BJ (cell line): ENCODE measurements around the gene CRYBA4. TPM values are rescaled to one million over a fixed set of nuclear protein-coding genes. Genes with fewer than 3 reads are reported as not detected.

ENCODE experiments used
- CTCF ChIA-PET: fragments of 350-600 bp; formaldehyde crosslinking; extraction: SDS; loops from one replicate; lab custom pipeline; 2021; ENCODE audit warnings: antibody characterized with exemption, inconsistent platforms; lab: Yijun Ruan, JAX
- POLR2A ChIA-PET: fragments of 300-600 bp; sonication (Branson Sonifier 250); formaldehyde crosslinking; extraction: SDS; loops from one replicate; lab custom pipeline; 2021; ENCODE audit warnings: antibody characterized with exemption; lab: Charles Lee
- DNase-seq: peaks from one replicate; pipeline ENCODE4 v3.0.0-alpha.2; 2011; ENCODE audit warnings: low read depth
- H3K27me3 ChIP-seq: 2 replicates; pipeline ENCODE4 v1.6.0; 2011; ENCODE audit warnings: low read length; ENCODE audit not compliant: control insufficient read depth, insufficient read depth
- H3K36me3 ChIP-seq: 2 replicates; pipeline ENCODE4 v1.5.1; 2011; ENCODE audit warnings: low read length; ENCODE audit not compliant: control insufficient read depth, insufficient read depth
- H3K4me3 ChIP-seq: 2 replicates; pipeline ENCODE4 v1.5.1; 2011; ENCODE audit warnings: low read depth, mild to moderate bottlenecking, control low read depth, low read length
- polyA plus RNA-seq: library from polyadenylated mRNA; depleted of rRNA; stranded (reverse); fragments of >200 nt; gene quantifications from 2 replicates; pipeline ENCODE4 v1.2.3, GENCODE V29; 2011
- TF ChIP-seq, protein P1 (sequence below): IDR thresholded peaks from 2 replicates; pipeline ENCODE4 v1.5.1; 2011; ENCODE audit warnings: low read depth, mild to moderate bottlenecking, control low read depth, inconsistent platforms, low read length, moderate library complexity; ENCODE audit not compliant: insufficient read depth

The CRYBA4 gene
- polyA plus RNA-seq, 1 experiment: not detected

- H3K4me3 ChIP-seq: no peak overlapping the region
- H3K27me3 ChIP-seq: peaks cover 15% of the 10 kb centered on the region
- no peaks in the 10 kb centered on the region for H3K36me3 ChIP-seq
- POLR2A ChIA-PET: no interaction called here
- TF ChIP-seq, protein P1, sequence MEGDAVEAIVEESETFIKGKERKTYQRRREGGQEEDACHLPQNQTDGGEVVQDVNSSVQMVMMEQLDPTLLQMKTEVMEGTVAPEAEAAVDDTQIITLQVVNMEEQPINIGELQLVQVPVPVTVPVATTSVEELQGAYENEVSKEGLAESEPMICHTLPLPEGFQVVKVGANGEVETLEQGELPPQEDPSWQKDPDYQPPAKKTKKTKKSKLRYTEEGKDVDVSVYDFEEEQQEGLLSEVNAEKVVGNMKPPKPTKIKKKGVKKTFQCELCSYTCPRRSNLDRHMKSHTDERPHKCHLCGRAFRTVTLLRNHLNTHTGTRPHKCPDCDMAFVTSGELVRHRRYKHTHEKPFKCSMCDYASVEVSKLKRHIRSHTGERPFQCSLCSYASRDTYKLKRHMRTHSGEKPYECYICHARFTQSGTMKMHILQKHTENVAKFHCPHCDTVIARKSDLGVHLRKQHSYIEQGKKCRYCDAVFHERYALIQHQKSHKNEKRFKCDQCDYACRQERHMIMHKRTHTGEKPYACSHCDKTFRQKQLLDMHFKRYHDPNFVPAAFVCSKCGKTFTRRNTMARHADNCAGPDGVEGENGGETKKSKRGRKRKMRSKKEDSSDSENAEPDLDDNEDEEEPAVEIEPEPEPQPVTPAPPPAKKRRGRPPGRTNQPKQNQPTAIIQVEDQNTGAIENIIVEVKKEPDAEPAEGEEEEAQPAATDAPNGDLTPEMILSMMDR: no peak
- CTCF ChIA-PET: interaction anchor here (0.6 to 1.0 kb wide), 2 partner anchors 17 to 147 kb away, joined by 3 to 4 read pairs; no protein-coding TSS in a partner anchor
- DNase-seq: no peak
Observed at GRCh38 chr22:26648528-26649388, 27.0 kb downstream of the CRYBA4 start.

GRCh38 chr22:26650722-26651421, 29.1 kb downstream of the CRYBA4 start:
- CTCF ChIA-PET: interaction anchor here (0.9 kb wide), 1 partner anchor 15 kb away, joined by 3 read pairs; no protein-coding TSS in a partner anchor
- Histone ChIP-seq H3K27me3 (peaks cover 18% of the 10 kb centered on the region), H3K4me3 (no peak overlapping the region), H3K36me3 (no peaks in the 10 kb centered on the region)
- DNase-seq: no peak
- POLR2A ChIA-PET: no interaction called here
- TF ChIP-seq, protein P1: no peak

DNA sequence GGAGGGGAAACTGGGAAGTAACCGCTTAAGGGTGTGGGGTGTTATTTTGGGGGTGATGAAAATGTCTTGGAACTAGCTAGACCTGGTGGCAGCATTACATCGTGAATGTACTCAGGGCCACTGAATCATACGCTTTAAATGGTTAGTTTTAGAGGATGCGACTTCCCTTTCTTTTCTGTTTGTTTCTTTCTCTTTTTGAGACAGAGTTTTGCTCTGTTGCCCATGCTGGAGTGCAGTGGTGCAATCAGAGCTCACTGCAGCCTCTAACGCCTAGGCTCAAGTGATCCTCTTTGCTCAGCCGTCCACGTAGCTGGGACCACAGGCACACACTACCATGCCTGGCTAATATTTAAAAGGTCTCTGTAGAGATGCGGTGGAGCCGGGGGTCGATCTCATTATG, 30.1 kb downstream of the CRYBA4 start:
- POLR2A ChIA-PET: no interaction called here
- CTCF ChIA-PET: no interaction called here

DNA sequence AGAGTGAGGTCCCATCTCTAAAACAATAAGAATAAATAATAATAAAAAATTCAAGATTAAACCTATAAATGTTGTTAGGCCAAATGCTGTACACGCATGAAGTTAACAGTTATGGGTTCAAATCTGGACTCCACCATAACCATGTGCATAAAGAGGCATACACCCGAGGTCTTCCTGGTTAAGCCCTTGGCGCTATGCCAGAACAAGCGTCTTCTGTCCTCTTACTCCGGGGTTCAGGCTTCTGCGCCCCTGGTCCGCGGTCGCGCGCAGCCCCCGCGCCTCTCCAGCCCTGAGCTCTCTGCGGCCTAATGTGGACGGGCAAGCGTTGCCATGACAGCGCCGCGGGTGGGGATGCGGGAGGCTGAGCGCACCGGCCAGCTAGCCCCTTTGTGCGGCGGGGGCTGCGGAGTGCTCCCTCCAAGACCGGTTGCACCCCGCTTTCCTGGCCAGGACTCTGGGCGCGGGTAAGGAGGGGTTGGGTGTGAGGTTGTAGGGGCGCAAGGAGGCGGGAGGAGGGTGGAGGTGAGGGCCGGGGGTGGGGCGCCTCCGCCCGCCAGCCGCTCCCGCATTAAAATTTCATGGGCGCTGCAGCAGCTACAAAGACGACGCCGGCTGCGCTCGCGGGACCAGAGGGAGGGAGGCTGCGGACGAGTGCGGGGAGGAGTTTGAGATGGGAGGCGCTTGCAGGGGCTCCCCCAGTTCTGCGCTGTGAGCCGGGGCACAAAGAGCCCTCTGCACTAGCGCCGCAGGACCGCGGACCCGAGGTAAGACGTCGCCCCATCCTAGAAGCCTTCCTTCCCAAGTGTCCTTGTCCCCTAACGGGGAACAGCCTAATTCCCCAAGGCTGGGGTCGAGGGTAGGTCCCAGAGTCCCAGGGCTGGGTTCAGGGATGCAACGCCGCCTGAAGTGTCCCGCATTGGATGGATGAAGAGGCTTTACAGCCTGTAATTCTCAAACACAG, 35.4 kb downstream of the CRYBA4 start, which contains the start of gene MIAT:
MIAT (plus strand) TSS at position 698 of the 961 bp plus-strand sequence.
- no peak for DNase-seq
- CTCF ChIA-PET: interaction anchor here (1.6 kb wide), 1 partner anchor 9 kb away, joined by 5 read pairs; no protein-coding TSS in a partner anchor
- TF ChIP-seq, protein P1: no peak
- Histone ChIP-seq H3K36me3 (no peaks in the 10 kb centered on the region), H3K27me3 (peaks cover 21% of the 10 kb centered on the region), H3K4me3 (peak within 1 kb of the TSS; percentile 39)
- POLR2A ChIA-PET: no interaction called here

More for the DNA sequence above, 30.1 kb downstream of the CRYBA4 start:
- peaks cover 18% of the 10 kb centered on the region for H3K27me3 ChIP-seq
- no peaks in the 10 kb centered on the region for H3K36me3 ChIP-seq
- TF ChIP-seq, protein P1: no peak
- no peak overlapping the region for H3K4me3 ChIP-seq
- no peak for DNase-seq
